Mammary microvascular endothelial cell (primary cell): Measurements from ENCODE around the gene AP5S1. TPM values are rescaled to one million over a fixed set of nuclear protein-coding genes. Genes with fewer than 3 reads are reported as not detected.

Source experiments
- total RNA-seq: library from RNA; depleted of rRNA; stranded (reverse); fragments of >200 nt; gene quantifications from 2 replicates; pipeline ENCODE4 v1.2.3, GENCODE V29; 2015

Gene AP5S1
- 23.5 and 26.3 TPM in 2 replicates for total RNA-seq

GRCh38 chr20:3820048-3820900 lies at the start of gene AP5S1:
TSS of gene AP5S1 (plus strand) at chr20:3820547. CDS start at chr20:3822118, 1,571 bp downstream.

GRCh38 chr20:3781153-3781910 lies 39.0 kb upstream of the AP5S1 start, which contains the start of gene SPEF1:
TSS of gene SPEF1 (minus strand) at chr20:3781448. CDS start at chr20:3781287, 161 bp downstream.

GRCh38 chr20:3786665-3787323 lies 33.6 kb upstream of the AP5S1 start, which contains the start of gene CENPB:
TSS of gene CENPB (minus strand) at chr20:3786740. CDS start at chr20:3786483, 257 bp downstream.

DNA sequence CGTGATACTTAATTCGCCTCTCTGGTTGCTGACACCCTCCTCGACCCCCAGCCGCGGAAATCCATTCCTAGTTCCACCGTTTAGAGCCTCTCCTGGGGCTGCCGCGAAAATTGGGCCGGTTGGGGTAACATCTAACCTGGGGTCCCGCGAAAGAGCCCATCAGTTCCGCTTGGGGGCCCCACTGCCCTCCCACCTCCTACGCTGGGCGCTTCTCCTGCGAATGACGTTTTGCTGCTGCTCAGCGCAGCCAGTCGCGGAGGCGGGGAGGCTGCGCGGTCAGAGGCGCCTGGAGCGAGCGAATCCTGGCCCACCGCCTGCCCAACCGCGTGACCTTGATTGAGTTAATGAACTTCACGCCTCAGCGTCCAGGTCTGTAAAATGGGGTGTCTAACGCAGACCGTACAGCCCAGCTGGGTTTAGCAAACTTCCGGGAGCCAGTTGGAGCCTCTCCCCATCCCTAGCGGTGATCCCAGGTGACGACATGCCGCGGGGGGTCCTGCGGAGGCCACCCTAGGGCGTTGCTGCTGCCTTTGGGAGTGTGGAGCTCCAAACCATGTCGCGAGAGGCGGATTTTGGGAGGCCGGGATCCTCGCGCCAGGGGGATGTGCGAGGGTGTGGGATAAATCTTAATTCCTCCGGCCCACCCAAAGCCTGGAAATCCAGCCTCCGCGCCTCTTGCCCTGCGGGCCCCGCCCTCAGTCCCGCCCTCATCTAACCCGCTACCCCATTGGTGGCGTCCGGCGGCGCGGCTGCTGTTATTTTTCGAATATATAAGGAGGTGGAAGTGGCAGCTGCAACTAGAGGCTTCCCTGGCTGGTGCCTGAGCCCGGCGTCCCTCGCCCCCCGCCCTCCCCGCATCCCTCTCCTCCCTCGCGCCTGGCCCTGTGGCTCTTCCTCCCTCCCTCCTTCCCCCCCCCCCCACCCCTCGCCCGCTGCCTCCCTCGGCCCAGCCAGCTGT lies 24.6 kb upstream of the AP5S1 start, which contains the start of gene CDC25B:
CDC25B (plus strand) TSS at position 800 of the 958 bp plus-strand sequence. CDS start 222 bp downstream, outside the sequence.

DNA sequence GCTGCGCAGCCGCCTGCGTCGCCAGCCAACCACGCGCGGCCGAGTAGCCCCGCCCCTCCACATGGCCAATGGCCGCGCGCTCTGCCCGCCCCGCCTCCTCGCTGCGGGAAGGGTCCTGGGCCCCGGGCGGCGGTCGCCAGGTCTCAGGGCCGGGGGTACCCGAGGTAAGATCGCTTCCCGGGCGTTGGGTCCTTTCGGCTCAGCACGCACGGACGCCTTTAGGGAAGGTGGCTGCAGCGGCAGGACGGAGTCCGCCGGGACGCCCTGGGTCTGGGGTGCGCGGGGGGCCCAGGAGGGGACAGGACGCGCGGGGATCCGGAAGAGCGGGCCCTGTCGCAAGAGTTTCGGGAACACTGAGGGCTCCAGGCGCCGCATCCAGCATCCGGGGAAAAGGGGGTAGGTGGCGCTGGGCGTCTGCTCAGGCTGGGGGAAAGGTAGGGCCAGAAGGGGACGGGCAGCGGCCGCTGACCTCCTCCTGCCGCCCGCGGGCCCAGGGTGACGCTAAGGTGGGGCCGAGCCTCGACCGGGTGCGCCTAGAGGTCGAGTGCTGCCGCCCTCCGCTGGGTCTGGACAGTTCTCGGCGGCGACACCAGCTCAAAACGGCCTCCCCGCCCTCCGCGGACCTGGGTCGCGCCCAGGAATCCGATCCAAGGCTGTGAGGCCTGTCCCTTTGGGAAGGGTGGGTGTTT lies 26.5 kb downstream of the AP5S1 start, which contains the start of gene MAVS:
MAVS (plus strand) TSS at position 95 of the 689 bp plus-strand sequence. CDS start 7,791 bp downstream, outside the sequence.

Other genes with a start within 250 kb of the AP5S1 start
- not detected in 2 replicates for gene GFRA4, start 157.1 kb upstream of the AP5S1 start, total RNA-seq
- gene ADAM33, start 138.5 kb upstream of the AP5S1 start, total RNA-seq: not detected in 2 replicates
- gene SIGLEC1, start 107.9 kb upstream of the AP5S1 start, total RNA-seq: not detected in 2 replicates
- gene HSPA12B, start 87.9 kb upstream of the AP5S1 start, total RNA-seq: 49.3 and 50.2 TPM in 2 replicates
- gene ADISSP, start 52.8 kb upstream of the AP5S1 start, total RNA-seq: 56.4 and 56.9 TPM in 2 replicates
- gene SPEF1, start 39.1 kb upstream of the AP5S1 start, total RNA-seq: not detected in 2 replicates
- 97.8 and 101 TPM in 2 replicates for gene CENPB, start 33.8 kb upstream of the AP5S1 start, total RNA-seq
- 59.7 and 65.4 TPM in 2 replicates for gene CDC25B, start 24.2 kb upstream of the AP5S1 start, total RNA-seq
- 23.9 and 28.4 TPM in 2 replicates for gene MAVS, start 26.3 kb downstream of the AP5S1 start, total RNA-seq
- 40.6 and 49.6 TPM in 2 replicates for gene PANK2, start 68.8 kb downstream of the AP5S1 start, total RNA-seq
- gene RNF24, start 195.0 kb downstream of the AP5S1 start, total RNA-seq: 5.4 and 10.1 TPM in 2 replicates